ENCODE results near the gene BICD1.
"Not testable (repeated sequence)": the region's sequence is repeated elsewhere in the genome, so short reads cannot be mapped to it uniquely, and the experiment has no call there.

The BICD1 gene

GRCh38 chr12:32266756-32267155 is 160.1 kb downstream of the BICD1 start:
- in situ Hi-C loops (cut with MboI; ENCODE audit: low pct_unique_long_range_greater_than_20kb, low sequenced_read_pairs, unreplicated experiment): no loop called here
- no peak for DNase-seq (ENCODE audit: low spot score)
- TF ChIP-seq, protein P1, sequence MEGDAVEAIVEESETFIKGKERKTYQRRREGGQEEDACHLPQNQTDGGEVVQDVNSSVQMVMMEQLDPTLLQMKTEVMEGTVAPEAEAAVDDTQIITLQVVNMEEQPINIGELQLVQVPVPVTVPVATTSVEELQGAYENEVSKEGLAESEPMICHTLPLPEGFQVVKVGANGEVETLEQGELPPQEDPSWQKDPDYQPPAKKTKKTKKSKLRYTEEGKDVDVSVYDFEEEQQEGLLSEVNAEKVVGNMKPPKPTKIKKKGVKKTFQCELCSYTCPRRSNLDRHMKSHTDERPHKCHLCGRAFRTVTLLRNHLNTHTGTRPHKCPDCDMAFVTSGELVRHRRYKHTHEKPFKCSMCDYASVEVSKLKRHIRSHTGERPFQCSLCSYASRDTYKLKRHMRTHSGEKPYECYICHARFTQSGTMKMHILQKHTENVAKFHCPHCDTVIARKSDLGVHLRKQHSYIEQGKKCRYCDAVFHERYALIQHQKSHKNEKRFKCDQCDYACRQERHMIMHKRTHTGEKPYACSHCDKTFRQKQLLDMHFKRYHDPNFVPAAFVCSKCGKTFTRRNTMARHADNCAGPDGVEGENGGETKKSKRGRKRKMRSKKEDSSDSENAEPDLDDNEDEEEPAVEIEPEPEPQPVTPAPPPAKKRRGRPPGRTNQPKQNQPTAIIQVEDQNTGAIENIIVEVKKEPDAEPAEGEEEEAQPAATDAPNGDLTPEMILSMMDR (IDR thresholded peaks at IDR 0.05; ENCODE audit: extremely low read depth, insufficient read depth, missing control alignments): no peak

- in situ Hi-C loops (cut with MboI; ENCODE audit: low pct_unique_long_range_greater_than_20kb, low sequenced_read_pairs, unreplicated experiment): no loop called here
- TF ChIP-seq, protein P1 (IDR thresholded peaks at IDR 0.05; ENCODE audit: extremely low read depth, insufficient read depth, missing control alignments): no peak
- no peak for DNase-seq (ENCODE audit: low spot score)
Observed at GRCh38 chr12:32270818-32271710, 164.4 kb downstream of the BICD1 start.

- TF ChIP-seq, protein P1 (IDR thresholded peaks at IDR 0.05; ENCODE audit: extremely low read depth, insufficient read depth, missing control alignments): no peak
- in situ Hi-C loops (cut with MboI; ENCODE audit: low pct_unique_long_range_greater_than_20kb, low sequenced_read_pairs, unreplicated experiment): no loop called here
- DNase-seq (ENCODE audit: low spot score): no peak
Observed at GRCh38 chr12:32272465-32272864, 165.8 kb downstream of the BICD1 start.

GRCh38 chr12:32273063-32273522 is 166.4 kb downstream of the BICD1 start:
- DNase-seq (ENCODE audit: low spot score): peak; percentile 53
- in situ Hi-C loops (cut with MboI; ENCODE audit: low pct_unique_long_range_greater_than_20kb, low sequenced_read_pairs, unreplicated experiment): no loop called here
- TF ChIP-seq, protein P1 (IDR thresholded peaks at IDR 0.05; ENCODE audit: extremely low read depth, insufficient read depth, missing control alignments): no peak

- DNase-seq (ENCODE audit: low spot score): peak; percentile 65
- in situ Hi-C loops (cut with MboI; ENCODE audit: low pct_unique_long_range_greater_than_20kb, low sequenced_read_pairs, unreplicated experiment): no loop called here
- TF ChIP-seq, protein P1 (IDR thresholded peaks at IDR 0.05; ENCODE audit: extremely low read depth, insufficient read depth, missing control alignments): no peak
Observed at GRCh38 chr12:32273712-32274111, 167.1 kb downstream of the BICD1 start.

DNA sequence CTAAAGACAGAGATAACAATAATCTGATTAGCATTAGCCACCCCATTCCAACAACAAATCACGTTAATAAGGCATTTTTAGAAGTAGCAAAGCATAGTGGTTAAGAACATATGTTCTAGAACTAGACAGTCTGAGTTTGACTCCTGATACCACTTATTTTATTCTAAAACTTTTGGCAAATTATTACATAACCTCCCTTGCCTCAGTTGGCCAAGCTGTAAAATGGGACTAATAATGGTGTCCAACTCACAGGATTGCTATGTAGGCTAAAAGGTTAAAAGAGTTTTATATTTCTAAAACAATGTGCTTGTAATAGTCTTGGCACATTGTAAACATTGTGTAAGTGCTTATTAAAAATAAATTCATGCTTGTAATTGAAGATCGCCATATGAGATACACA is 168.0 kb downstream of the BICD1 start:
- no peak for DNase-seq (ENCODE audit: low spot score)
- in situ Hi-C loops (cut with MboI; ENCODE audit: low pct_unique_long_range_greater_than_20kb, low sequenced_read_pairs, unreplicated experiment): loop anchor here (25.0 kb wide), 1 partner anchor 162 kb away; the partner anchor contains the start of gene BICD1
- TF ChIP-seq, protein P1 (IDR thresholded peaks at IDR 0.05; ENCODE audit: extremely low read depth, insufficient read depth, missing control alignments): no peak

- DNase-seq (ENCODE audit: low spot score): not testable (repeated sequence)
- in situ Hi-C loops (cut with MboI; ENCODE audit: low pct_unique_long_range_greater_than_20kb, low sequenced_read_pairs, unreplicated experiment): loop anchor here (25.0 kb wide), 1 partner anchor 163 kb away; the partner anchor contains the start of gene BICD1
Observed at GRCh38 chr12:32275520-32275919, 168.9 kb downstream of the BICD1 start.
